A549 (cell line): ENCODE data around the gene KCNN1. TPM values are rescaled to one million over a fixed set of nuclear protein-coding genes. Genes with fewer than 3 reads are reported as not detected.
A peak's percentile ranks its signal among the peaks of the same experiment; 100 is the strongest.

Experiments
- ATAC-seq, 2 experiments: fragments of 200-7000 bp in 1 of 2; fragments of >200 bp in 1 of 2; cut with Nextera tagmentation in 1 of 2; cut with Tn5 transposase in 1 of 2; 3 replicates each; pipeline versions ENCODE4 v1.8.0 to v1.9.1; 2018 to 2020; ENCODE audit warnings: mild to moderate bottlenecking in 1 of 2, moderate library complexity in 1 of 2
- CTCF ChIA-PET: fragments of 300-600 bp; sonication (Branson Sonifier 250); formaldehyde crosslinking; extraction: SDS; loops from one replicate; lab custom pipeline; 2021; ENCODE audit warnings: antibody characterized with exemption, inconsistent platforms; lab: Yijun Ruan, JAX
- POLR2A ChIA-PET: fragments of 350-600 bp; formaldehyde crosslinking; extraction: SDS; loops from one replicate; lab custom pipeline; 2021; ENCODE audit warnings: antibody characterized with exemption, inconsistent platforms; lab: Yijun Ruan, JAX
- DNase-seq, 2 experiments: peaks; one replicate each; pipeline versions ENCODE4 v3.0.0 to v3.0.0-alpha.2; 2011 to 2016; ENCODE audit warnings: low read depth in 1 of 2, low spot score in 1 of 2
- FAIRE-seq: peaks from 2 replicates; lab custom pipeline; 2011; peaks lifted over from hg19 to GRCh38; lab: Jason Lieb, UNC
- H3K27ac ChIP-seq, 2 experiments: fragments of >200 bp; sonication (Bioruptor Twin); formaldehyde crosslinking; 3 replicates each; pipeline ENCODE4 v1.5.1; 2016 to 2017
- H3K4me1 ChIP-seq: fragments of >200 bp; sonication (Bioruptor Twin); formaldehyde crosslinking; 3 replicates; pipeline ENCODE4 v1.6.1; 2016
- H3K4me2 ChIP-seq: fragments of >200 bp; sonication (Bioruptor Twin); formaldehyde crosslinking; 3 replicates; pipeline ENCODE4 v1.6.1; 2016
- H3K4me3 ChIP-seq: fragments of >200 bp; sonication (Bioruptor Twin); formaldehyde crosslinking; 3 replicates; pipeline ENCODE4 v1.5.1; 2016
- H3K9me3 ChIP-seq: fragments of >200 bp; sonication (Bioruptor Twin); formaldehyde crosslinking; 3 replicates; pipeline ENCODE4 v1.6.1; 2016
- BCL3 ChIP-seq: fragments of >200 bp; sonication (Bioruptor Twin); formaldehyde crosslinking; IDR thresholded peaks from 3 replicates; pipeline ENCODE4 v1.6.1; 2016
- EP300 ChIP-seq, 2 experiments: fragments of >200 bp; sonication (Bioruptor Twin); formaldehyde crosslinking; IDR thresholded peaks; 2 replicates in 1 of 2; 3 replicates in 1 of 2; pipeline ENCODE4 v1.6.1; 2016 to 2017
- ESRRA ChIP-seq: fragments of 150-350 bp; IDR thresholded peaks from 2 replicates; pipeline ENCODE4 v1.6.1; 2014; ENCODE audit warnings: mild to moderate bottlenecking, low read length, borderline replicate concordance
- FOSB ChIP-seq: fragments of 250-450 bp; sonication (Bioruptor Pico); IDR thresholded peaks from 2 replicates; pipeline ENCODE4 v1.5.0; 2020; ENCODE audit warnings: mild to moderate bottlenecking, moderate library complexity
- FOSL2 ChIP-seq, 2 experiments: fragments of 450-650 bp in 1 of 2; fragments of >200 bp in 1 of 2; sonication (Bioruptor Twin) in 1 of 2; formaldehyde crosslinking; IDR thresholded peaks; 2 replicates each; pipeline versions ENCODE4 v1.5.0 to v1.6.1; 2016 to 2020; ENCODE audit warnings: mild to moderate bottlenecking in 1 of 2, moderate library complexity in 1 of 2
- FOXS1 ChIP-seq: fragments of 250-450 bp; sonication (Bioruptor Pico); IDR thresholded peaks from 2 replicates; pipeline ENCODE4 v1.5.0; 2020; ENCODE audit warnings: mild to moderate bottlenecking, moderate library complexity
- HES2 ChIP-seq: fragments of >200 bp; sonication (Bioruptor Twin); formaldehyde crosslinking; IDR thresholded peaks from 2 replicates; pipeline ENCODE4 v1.6.1; 2016
- HEYL ChIP-seq: fragments of 250-450 bp; sonication (Bioruptor Pico); IDR thresholded peaks from 2 replicates; pipeline ENCODE4 v1.8.0; 2021; ENCODE audit warnings: mild to moderate bottlenecking, moderate library complexity
- HOXB5 ChIP-seq: fragments of 250-450 bp; sonication (Bioruptor Pico); IDR thresholded peaks from 2 replicates; pipeline ENCODE4 v1.5.0; 2020; ENCODE audit warnings: mild to moderate bottlenecking, moderate library complexity
- JUN ChIP-seq, 2 experiments: fragments of >200 bp; sonication (Bioruptor Twin); formaldehyde crosslinking; IDR thresholded peaks; 2 replicates in 1 of 2; 3 replicates in 1 of 2; pipeline ENCODE4 v1.6.1; 2016 to 2017
- JUNB ChIP-seq: fragments of >200 bp; sonication (Bioruptor Twin); formaldehyde crosslinking; IDR thresholded peaks from 2 replicates; pipeline ENCODE4 v1.6.1; 2016
- MAFK ChIP-seq: fragments of 450-650 bp; IDR thresholded peaks from 2 replicates; pipeline ENCODE4 v1.6.1; 2014; ENCODE audit not compliant: partially characterized antibody
- MAX ChIP-seq: IDR thresholded peaks from 2 replicates; pipeline ENCODE4 v1.6.1; 2012
- MYC ChIP-seq: IDR thresholded peaks from 2 replicates; pipeline ENCODE4 v1.6.1; 2012; ENCODE audit warnings: mild to moderate bottlenecking, inconsistent platforms, low read length, improper control_type of control experiment, borderline replicate concordance
- NFE2L2 ChIP-seq: fragments of 150-350 bp; conservative IDR thresholded peaks from 2 replicates; pipeline ENCODE4 v1.6.1; 2014; ENCODE audit warnings: low read length
- PHF8 ChIP-seq: fragments of 200-600 bp; sonication (generic); IDR thresholded peaks from 2 replicates; pipeline ENCODE4 v1.6.1; 2016; ENCODE audit warnings: low read depth, mild to moderate bottlenecking, antibody characterized with exemption, moderate library complexity, borderline replicate concordance
- POLR2A ChIP-seq: IDR thresholded peaks from 2 replicates; pipeline ENCODE4 v1.6.1; 2012; ENCODE audit warnings: mild to moderate bottlenecking, low read length
- RARB ChIP-seq: fragments of 250-450 bp; sonication (Bioruptor Pico); IDR thresholded peaks from 2 replicates; pipeline ENCODE4 v1.8.0; 2021; ENCODE audit warnings: mild to moderate bottlenecking, moderate library complexity
- SMC3 ChIP-seq: fragments of >200 bp; sonication (Bioruptor Twin); formaldehyde crosslinking; IDR thresholded peaks from 3 replicates; pipeline ENCODE4 v1.6.1; 2018; ENCODE audit warnings: inconsistent platforms
- TFCP2L1 ChIP-seq: fragments of 250-450 bp; sonication (Bioruptor Pico); IDR thresholded peaks from 2 replicates; pipeline ENCODE4 v1.5.0; 2021; ENCODE audit warnings: mild to moderate bottlenecking
- ZC3H11A ChIP-seq: fragments of 450-650 bp; IDR thresholded peaks from 2 replicates; pipeline ENCODE4 v1.6.1; 2014; ENCODE audit warnings: antibody characterized with exemption, mild to moderate bottlenecking
- ZFP36 ChIP-seq: fragments of 450-650 bp; IDR thresholded peaks from 2 replicates; pipeline ENCODE4 v1.6.1; 2014; ENCODE audit warnings: borderline replicate concordance; ENCODE audit not compliant: partially characterized antibody
- ZNF302 ChIP-seq: fragments of 250-450 bp; sonication (Bioruptor Pico); IDR thresholded peaks from 2 replicates; pipeline ENCODE4 v1.9.0; 2021; ENCODE audit warnings: inconsistent platforms, mild to moderate bottlenecking, moderate library complexity
- WGBS: methylation state at CpG from one replicate; pipeline ENCODE4 v1.1.6; 2017; ENCODE audit errors: missing lambda C conversion rate; 5-methylcytosine and 5-hydroxymethylcytosine counted together
- polyA plus RNA-seq, 4 experiments: library from polyadenylated mRNA; depleted of rRNA in 3 of 4; stranded (reverse); fragments of >200 nt; fragmentation: RNase III in 1 of 4; extraction: RNeasy Plus Mini Kit Qiagen cat#74134 plus additional on column Dnase treatment in 1 of 4; gene quantifications; 2 replicates in 3 of 4; 3 replicates in 1 of 4; pipeline ENCODE4 v1.2.3, GENCODE V29; 2011 to 2017
- TF ChIP-seq, protein P1 (sequence below): fragments of 450-650 bp; IDR thresholded peaks from 2 replicates; pipeline ENCODE4 v1.6.1; 2014; ENCODE audit warnings: antibody characterized with exemption
- TF ChIP-seq, protein P2 (sequence below): IDR thresholded peaks from 2 replicates; pipeline ENCODE4 v1.6.1; 2012
- TF ChIP-seq, protein P3 (sequence below): fragments of >200 bp; sonication (Bioruptor Twin); formaldehyde crosslinking; IDR thresholded peaks from 3 replicates; pipeline ENCODE4 v1.5.1; 2016
- TF ChIP-seq, protein P4 (sequence below): fragments of 250-450 bp; sonication (Bioruptor Pico); IDR thresholded peaks from 2 replicates; pipeline ENCODE4 v1.5.0; 2020; ENCODE audit warnings: low read depth, mild to moderate bottlenecking, moderate library complexity

KCNN1 gene
- polyA plus RNA-seq, 2 of the 4 experiments (the other 2 are of a cell fraction) = 0.43 to 0.85 TPM

GRCh38 chr19:17997969-17998826, 31.3 kb downstream of the KCNN1 start:
- no peaks in the 10 kb centered on the region for H3K9me3 ChIP-seq
- DNase-seq = peak; percentile 16 to 86
- 0% methylated on average over 16 of the region's 41 CpGs for WGBS
- ATAC-seq = peak; percentile 74 to 78
- FAIRE-seq = no peak
- POLR2A ChIA-PET = interaction anchor here (0.5 to 2.7 kb wide), 7 partner anchors 50 to 138 kb away, joined by 3 to 8 read pairs (median 5); partner anchors contain the start of genes CCDC124 and RPL18A
- H3K27ac ChIP-seq = peak overlapping the region; percentile 90 to 98
- peak overlapping the region; percentile 53 for H3K4me3 ChIP-seq
- CTCF ChIA-PET = interaction anchor here (0.7 to 17.1 kb wide), 28 partner anchors 9 to 139 kb away, joined by 3 to 493 read pairs (median 6); partner anchors contain the start of genes CCDC124, KCNN1, RPL18A and SLC5A5
- peak overlapping the region; percentile 97 for H3K4me2 ChIP-seq
- H3K4me1 ChIP-seq = peaks cover 29% of the 10 kb centered on the region
- TF ChIP-seq, protein P1, sequence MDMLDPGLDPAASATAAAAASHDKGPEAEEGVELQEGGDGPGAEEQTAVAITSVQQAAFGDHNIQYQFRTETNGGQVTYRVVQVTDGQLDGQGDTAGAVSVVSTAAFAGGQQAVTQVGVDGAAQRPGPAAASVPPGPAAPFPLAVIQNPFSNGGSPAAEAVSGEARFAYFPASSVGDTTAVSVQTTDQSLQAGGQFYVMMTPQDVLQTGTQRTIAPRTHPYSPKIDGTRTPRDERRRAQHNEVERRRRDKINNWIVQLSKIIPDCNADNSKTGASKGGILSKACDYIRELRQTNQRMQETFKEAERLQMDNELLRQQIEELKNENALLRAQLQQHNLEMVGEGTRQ = no peak
- TF ChIP-seq POLR2A = peak; percentile 26
- TF ChIP-seq MAFK = peak; percentile 59
- TF ChIP-seq MAX = peak; percentile 53; the same call in 1 of the 2 replicates
- TF ChIP-seq, protein P2, sequence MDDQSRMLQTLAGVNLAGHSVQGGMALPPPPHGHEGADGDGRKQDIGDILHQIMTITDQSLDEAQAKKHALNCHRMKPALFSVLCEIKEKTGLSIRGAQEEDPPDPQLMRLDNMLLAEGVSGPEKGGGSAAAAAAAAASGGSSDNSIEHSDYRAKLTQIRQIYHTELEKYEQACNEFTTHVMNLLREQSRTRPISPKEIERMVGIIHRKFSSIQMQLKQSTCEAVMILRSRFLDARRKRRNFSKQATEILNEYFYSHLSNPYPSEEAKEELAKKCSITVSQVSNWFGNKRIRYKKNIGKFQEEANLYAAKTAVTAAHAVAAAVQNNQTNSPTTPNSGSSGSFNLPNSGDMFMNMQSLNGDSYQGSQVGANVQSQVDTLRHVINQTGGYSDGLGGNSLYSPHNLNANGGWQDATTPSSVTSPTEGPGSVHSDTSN = no peak
- TF ChIP-seq SMC3 = peak; percentile 29; the same call in 2 of the 3 replicates
- TF ChIP-seq JUN (IDR thresholded peaks at IDR 0.05) = peak in 1 of 2 experiments; percentile 60; a peak in 1 of 5 replicates
- no peak for TF ChIP-seq HES2
- TF ChIP-seq BCL3 = no peak
- TF ChIP-seq, protein P3, sequence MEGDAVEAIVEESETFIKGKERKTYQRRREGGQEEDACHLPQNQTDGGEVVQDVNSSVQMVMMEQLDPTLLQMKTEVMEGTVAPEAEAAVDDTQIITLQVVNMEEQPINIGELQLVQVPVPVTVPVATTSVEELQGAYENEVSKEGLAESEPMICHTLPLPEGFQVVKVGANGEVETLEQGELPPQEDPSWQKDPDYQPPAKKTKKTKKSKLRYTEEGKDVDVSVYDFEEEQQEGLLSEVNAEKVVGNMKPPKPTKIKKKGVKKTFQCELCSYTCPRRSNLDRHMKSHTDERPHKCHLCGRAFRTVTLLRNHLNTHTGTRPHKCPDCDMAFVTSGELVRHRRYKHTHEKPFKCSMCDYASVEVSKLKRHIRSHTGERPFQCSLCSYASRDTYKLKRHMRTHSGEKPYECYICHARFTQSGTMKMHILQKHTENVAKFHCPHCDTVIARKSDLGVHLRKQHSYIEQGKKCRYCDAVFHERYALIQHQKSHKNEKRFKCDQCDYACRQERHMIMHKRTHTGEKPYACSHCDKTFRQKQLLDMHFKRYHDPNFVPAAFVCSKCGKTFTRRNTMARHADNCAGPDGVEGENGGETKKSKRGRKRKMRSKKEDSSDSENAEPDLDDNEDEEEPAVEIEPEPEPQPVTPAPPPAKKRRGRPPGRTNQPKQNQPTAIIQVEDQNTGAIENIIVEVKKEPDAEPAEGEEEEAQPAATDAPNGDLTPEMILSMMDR = peak; percentile 55
- TF ChIP-seq NFE2L2 = 0 out of 2 replicates have a peak, but pooled peaks have one; percentile 25
- TF ChIP-seq FOSB = no peak
- TF ChIP-seq ZNF302 (CRISPR knock-in tag) = no peak
- TF ChIP-seq ZFP36 = peak; percentile 47
- no peak for TF ChIP-seq FOSL2 (IDR thresholded peaks at IDR 0.05)
- peak; percentile 2; the same call in 1 of the 2 replicates for TF ChIP-seq FOSL2 (CRISPR knock-in tag; IDR thresholded peaks at IDR 0.05)
- TF ChIP-seq PHF8 = peak; percentile 41; the same call in 1 of the 2 replicates
- TF ChIP-seq, all 56 proteins: peak for 10

DNA sequence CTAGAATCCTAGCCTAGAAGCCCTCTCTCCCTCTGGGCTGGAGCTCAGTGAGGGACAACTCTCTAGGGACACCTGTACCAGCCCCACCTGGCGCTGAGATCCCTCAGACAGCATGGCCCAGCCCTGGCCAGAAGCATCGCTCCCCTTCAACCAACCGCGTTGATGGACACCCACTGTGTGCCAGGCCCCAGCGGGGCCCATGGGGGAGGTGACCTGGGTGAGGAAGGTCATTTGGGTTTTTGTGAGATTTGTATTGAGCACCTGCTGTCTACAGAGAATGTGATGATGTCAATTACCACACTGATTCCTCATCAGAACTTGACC, 31.9 kb downstream of the KCNN1 start:
- no peak for FAIRE-seq
- ATAC-seq = no peak
- DNase-seq = no peak
- ChIA-PET CTCF (interaction anchor here (0.8 to 17.1 kb wide), 10 partner anchors 10 to 127 kb away, joined by 3 to 493 read pairs (median 10); partner anchors contain the start of genes CCDC124, KCNN1 and SLC5A5), POLR2A (interaction anchor here (0.6 to 2.7 kb wide), 4 partner anchors 51 to 120 kb away, joined by 3 to 8 read pairs (median 6); partner anchors contain the start of gene CCDC124)
- Histone ChIP-seq H3K4me1 (peaks cover 29% of the 10 kb centered on the region), H3K4me2 (peak overlapping the region; percentile 97), H3K27ac (peak overlapping the region; percentile 90 to 98), H3K9me3 (no peaks in the 10 kb centered on the region), H3K4me3 (no peak overlapping the region; the same call in 2 of the 3 replicates)
- no peak for TF ChIP-seq HEYL (CRISPR knock-in tag)
- TF ChIP-seq, protein P1 = no peak
- no peak for TF ChIP-seq NFE2L2
- TF ChIP-seq ESRRA = no peak
- no peak for TF ChIP-seq ZC3H11A
- TF ChIP-seq, protein P4, sequence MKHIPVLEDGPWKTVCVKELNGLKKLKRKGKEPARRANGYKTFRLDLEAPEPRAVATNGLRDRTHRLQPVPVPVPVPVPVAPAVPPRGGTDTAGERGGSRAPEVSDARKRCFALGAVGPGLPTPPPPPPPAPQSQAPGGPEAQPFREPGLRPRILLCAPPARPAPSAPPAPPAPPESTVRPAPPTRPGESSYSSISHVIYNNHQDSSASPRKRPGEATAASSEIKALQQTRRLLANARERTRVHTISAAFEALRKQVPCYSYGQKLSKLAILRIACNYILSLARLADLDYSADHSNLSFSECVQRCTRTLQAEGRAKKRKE (CRISPR knock-in tag) = no peak
- TF ChIP-seq MYC = no peak
- no peak for TF ChIP-seq RARB (CRISPR knock-in tag)
- TF ChIP-seq FOXS1 (CRISPR knock-in tag) = no peak
- no peak for TF ChIP-seq TFCP2L1 (CRISPR knock-in tag)
- no peak for TF ChIP-seq HOXB5 (CRISPR knock-in tag)
- no peak for TF ChIP-seq JUNB
- no peak for TF ChIP-seq EP300 (IDR thresholded peaks at IDR 0.05)
- no CpG with 5 or more reads among the region's 5 CpGs for WGBS
